Inflammatory macrophage (primary cell): ENCODE measurements around the gene LHX2.

ENCODE experiments used
- DNase-seq, 2 donors: peaks; one replicate each; pipeline ENCODE4 v3.0.0-alpha.2; 2020 to 2022

The LHX2 gene

DNA sequence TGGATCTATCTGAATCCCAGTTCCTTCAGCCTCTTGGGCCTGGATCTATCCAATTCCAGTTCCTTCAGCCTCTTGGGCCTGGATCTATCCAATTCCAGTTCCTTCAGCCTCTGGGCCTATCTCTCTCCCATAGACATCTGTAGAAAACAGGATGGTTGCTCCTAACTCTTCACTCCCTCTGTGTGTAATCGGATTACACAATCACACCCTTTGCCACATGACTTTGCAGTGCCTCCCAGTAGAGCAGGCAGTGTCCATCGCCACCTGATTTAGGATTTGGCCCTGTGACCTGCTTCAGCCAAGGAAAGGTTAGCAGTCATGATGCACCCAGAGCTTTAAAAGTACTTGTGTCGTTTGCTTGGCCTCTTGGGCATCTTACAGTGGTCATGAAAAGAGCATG is 56.7 kb downstream of the LHX2 start:
- DNase-seq = no peak

DNA sequence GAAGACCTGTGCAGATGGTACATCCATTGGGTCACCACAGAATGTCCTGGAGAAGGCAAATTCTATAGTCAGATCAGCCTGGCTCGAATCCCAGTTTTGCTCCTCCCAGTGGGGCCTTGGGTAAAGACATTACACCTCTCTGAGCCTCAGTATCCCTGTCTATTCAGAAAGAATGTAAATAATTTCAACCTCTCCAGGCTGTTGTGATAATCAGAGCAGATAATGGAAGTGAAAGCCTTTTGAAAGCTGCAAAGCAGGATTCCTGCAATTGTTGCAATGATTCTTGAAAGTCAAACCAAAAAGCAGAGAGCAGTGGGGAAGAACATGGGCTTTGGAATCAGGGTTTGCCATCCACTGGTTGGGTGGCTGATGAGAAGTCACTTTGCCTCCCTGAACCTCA is 63.2 kb downstream of the LHX2 start:
- no peak for DNase-seq

DNA sequence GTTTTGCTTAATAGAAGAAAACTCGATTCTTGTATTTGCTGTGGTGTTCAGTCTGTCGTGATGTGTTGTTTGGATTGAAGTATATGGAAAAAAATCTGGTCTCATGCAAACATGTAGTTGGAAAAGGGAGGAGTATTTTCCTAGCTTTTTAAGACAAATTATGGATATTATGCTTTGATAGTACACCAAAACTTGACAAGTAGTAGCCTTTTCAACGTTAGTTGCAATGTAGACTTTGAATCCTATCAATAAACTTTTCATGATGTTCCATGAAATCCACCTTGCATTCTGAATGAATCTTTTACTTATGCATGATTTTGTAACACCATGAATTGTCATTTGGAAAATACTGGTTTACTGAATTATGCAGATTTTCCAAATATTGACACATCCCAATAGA is 64.2 kb downstream of the LHX2 start:
- DNase-seq = no peak

DNA sequence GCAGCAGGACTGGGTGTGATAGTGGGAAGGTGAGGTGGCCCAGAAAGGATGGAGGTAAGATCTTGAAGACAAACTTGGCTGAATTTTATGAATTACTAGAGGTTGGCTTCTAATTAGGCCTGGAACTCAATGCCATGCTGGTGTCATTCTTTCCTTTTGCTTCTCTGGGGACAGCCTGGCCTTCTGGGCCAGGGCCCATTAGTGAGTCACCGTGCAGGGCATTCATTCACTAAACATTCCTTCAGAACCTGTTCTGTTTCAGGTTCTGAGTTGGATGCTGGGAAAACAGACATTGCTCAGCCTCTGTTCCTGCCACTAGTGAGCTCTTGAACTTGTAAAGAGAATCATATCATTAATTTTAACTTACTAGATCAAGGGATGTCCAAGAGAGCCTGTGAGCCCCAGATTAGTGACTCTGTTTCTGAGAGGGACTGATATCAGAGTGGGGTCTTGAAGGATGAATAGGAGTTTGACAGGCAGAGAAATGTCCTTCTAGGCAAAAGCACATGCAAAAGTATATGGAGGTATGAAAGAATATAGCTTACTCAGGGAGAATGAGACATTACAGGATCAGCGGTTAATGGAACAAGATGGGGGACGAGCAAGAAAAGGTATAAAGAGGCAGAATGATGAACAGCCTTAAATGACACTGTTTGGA is 66.5 kb downstream of the LHX2 start:
- no peak for DNase-seq

DNA sequence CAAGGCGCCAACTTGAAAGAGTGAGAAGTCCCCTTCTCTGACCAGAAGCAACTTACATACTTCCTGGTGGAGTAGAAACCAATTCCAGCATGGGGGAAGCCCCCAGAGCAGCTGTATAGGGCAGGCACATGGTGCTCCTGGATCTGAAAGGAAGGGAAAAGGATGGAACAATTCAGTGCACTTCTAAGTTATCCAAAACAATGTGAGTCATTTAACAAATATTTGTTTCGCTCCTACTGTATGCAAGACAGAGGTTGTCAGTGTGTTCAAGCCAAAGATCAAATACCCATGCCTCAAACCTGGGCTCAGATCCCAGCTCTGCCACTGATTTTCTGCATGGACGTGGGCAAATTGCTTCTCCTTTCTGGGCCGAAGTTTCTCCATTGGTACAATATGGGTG is 67.1 kb downstream of the LHX2 start:
- no peak for DNase-seq

DNA sequence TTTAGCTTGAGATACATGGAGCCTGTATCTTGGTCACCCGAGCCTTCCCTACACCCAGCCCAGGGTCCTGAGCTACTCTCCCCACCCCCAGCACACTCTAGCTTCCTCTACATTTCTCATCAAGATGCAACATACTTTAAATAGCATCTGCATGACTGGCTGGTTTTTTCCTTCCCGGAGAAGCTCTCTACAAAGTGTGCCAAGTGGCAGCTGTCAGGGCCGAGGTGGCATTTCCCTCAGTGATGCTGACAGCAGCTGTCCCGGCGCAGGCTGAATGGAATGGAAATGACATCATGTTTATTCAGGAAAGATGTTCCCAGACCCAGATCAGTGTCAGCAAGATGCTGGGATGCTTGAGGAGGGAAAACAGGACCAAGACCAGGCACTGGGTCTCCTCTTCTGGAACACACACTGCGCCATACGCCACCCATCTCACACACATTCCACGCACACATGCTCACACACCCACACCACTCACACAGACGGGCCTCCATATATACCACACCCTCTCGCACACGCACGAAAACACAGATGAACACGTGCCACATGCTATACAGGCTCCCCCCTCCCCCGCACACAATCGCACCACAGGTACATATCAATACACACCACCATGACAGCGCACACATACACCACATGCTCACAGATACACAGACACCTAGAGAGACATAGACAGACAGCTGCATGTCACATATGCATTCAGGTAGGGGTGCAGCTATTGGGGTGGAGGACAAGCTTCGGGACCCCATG is 67.8 kb downstream of the LHX2 start:
- no peak for DNase-seq

DNA sequence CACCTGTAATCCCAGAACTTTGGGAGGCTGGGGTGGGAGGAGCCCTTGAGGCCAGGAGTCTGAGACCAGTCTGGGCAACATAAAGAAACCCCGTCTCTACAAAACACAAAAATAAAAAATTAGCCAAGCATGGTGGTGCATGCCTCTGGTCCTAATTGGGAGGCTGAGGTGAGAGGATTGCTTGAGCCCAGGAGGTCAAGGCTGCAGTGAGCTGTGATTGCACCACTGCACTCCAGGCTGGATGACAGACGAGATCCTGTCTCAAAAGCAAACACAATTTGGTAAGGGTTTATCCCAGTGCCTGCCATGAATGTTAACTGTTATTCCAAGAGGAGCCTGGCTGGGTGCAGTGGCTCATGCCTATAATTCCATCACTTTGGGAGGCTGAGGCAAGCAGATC is 71.1 kb downstream of the LHX2 start:
- DNase-seq = no peak
